Mucosa of rectum (tissue), 2 donors: ENCODE measurements around the gene ATG16L2.

Experiments
- H3K27ac ChIP-seq, 2 donors: one replicate each; pipeline ENCODE4 v1.7.0; 2013; ENCODE audit warnings: inconsistent platforms in 2 of 2, low read depth in 2 of 2, low read length in 2 of 2
- H3K27me3 ChIP-seq, 2 donors: one replicate each; pipeline ENCODE4 v1.7.0; 2013; ENCODE audit warnings: low read length in 2 of 2; ENCODE audit not compliant: control insufficient read depth in 2 of 2, insufficient read depth in 2 of 2
- H3K36me3 ChIP-seq, 2 donors: one replicate each; pipeline ENCODE4 v1.7.0; 2013; ENCODE audit warnings: low read length in 2 of 2; ENCODE audit not compliant: control insufficient read depth in 2 of 2, insufficient read depth in 2 of 2
- H3K4me1 ChIP-seq, 2 donors: one replicate each; pipeline ENCODE4 v1.7.0; 2013; ENCODE audit warnings: low read length in 2 of 2, mild to moderate bottlenecking in 1 of 2; ENCODE audit not compliant: control insufficient read depth in 2 of 2, insufficient read depth in 2 of 2
- H3K4me3 ChIP-seq, 2 donors: one replicate each; pipeline ENCODE4 v1.7.0; 2013; ENCODE audit warnings: low read length in 2 of 2
- H3K9ac ChIP-seq, 2 donors: one replicate each; pipeline ENCODE4 v1.7.0; 2013; ENCODE audit warnings: low read length in 2 of 2, low read depth in 1 of 2, mild to moderate bottlenecking in 1 of 2
- H3K9me3 ChIP-seq, 2 donors: one replicate each; pipeline ENCODE4 v1.7.0; 2013; ENCODE audit warnings: low read length in 2 of 2; ENCODE audit not compliant: control insufficient read depth in 2 of 2
- donor health status: healthy.
- donor health status: Normal muscosa, but diverticular disease.

ATG16L2 gene

DNA sequence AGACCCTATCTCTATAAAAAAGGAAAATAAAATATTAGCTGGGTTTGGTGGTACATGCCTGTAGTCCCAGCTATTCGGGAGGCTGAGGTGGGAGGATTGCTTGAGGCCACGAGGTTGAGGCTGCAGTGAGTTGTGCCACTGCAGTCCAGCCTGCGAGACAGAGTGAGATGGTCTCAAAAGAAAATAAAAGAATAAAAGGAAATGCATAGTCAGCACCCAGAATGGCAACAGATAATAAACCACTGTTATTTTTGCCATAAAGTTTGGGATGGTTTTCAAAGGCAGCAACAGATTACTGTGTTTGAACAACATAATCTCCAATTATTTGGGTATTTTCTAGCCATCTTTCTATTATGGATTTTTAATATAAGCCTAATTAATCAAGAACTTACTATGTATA is 61.9 kb downstream of the ATG16L2 start:
- Histone ChIP-seq H3K36me3 (peaks cover 0 to 3% of the 10 kb centered on the region in 2 donors), H3K4me1 (no peaks in the 10 kb centered on the region), H3K27ac (no peak overlapping the region), H3K27me3 (no peaks in the 10 kb centered on the region), H3K9ac (no peak overlapping the region), H3K4me3 (no peak overlapping the region), H3K9me3 (no peaks in the 10 kb centered on the region)
